ENCODE data around the gene TOGARAM2.

TOGARAM2 gene

DNA sequence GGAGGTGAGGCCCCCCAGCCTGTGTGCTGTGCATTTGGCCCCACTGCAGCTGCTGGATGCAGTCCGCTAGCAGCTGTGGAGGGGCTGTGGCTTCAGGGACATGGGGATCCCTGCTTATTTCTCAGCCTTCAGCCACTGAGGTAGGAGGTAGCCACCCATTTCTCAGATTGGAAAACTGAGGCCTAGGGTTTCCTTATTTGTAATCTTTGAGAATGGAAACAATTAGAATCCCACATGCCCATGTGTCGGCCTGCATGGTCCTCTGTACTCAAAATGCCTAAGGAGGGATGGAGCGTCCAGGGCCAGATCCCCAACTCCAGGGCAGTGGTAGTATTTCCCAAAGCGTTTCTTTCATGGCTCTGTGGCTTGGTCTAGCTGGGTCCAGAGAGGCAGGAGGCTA is 42.1 kb downstream of the TOGARAM2 start:
- no peak for DNase-seq

DNA sequence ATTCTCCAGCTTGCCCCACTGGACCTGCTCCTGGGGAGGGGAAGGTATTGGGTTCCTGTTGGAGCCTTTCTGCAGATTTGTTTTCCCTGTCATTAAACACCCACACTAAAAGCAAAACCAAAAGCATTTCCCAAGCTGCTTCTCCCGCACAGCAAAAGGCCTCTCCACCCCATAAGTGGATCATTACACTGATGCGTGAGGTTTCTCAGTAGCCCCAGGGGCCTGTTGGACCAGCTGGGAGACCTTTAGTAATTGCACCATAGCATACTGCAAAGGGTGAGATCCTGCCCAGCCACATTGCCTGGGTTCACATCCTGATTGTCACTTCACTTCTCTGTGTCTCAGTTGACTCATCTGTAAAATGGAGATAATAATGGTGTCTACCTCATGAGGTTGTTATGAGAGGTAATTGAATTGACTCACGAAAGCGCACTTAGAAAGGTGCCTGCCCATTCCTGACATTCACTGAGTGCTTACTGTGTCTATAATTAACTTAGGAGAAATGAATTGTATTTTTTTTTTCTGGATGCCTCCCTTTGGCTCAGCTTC is 43.9 kb downstream of the TOGARAM2 start:
- DNase-seq = no peak

DNA sequence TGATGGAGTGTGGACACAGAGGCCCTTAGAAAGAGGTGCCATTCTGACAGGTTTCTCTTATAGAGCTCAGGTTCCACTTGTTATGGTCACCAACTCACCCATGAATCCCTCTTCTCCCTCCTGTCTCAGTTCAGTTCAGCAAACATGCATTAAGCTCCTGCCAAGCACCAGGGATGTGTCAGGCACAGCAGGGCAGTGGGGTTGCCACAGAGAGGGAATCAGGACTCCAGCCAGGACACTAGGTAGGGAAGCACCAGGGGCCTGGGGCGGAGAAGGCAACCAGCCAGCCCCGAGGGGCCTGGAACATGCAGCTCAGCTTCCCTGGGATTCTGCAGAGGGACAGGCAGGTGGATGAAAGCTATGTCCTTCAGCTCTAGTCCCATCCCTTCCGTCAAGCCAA is 44.6 kb downstream of the TOGARAM2 start:
- no peak for DNase-seq

DNA sequence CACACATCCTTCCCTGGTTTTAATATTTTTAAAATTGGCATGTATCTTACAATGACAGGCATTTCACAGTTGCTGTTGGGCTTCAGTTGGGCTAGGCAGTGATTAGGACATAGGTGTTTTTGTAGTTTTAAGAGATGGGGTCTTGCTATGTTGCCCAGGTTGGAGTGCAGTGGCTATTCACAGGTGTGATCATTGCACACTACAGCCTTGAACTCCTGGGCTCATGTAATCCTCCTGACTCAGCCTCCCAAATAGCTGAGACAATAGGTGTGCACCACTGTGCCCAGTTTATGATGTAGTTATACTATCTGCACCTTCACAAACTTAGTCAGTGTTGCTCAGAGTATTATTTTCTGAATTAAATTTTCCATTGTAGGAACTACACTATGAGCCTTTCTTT is 49.9 kb downstream of the TOGARAM2 start:
- no peak for DNase-seq

DNA sequence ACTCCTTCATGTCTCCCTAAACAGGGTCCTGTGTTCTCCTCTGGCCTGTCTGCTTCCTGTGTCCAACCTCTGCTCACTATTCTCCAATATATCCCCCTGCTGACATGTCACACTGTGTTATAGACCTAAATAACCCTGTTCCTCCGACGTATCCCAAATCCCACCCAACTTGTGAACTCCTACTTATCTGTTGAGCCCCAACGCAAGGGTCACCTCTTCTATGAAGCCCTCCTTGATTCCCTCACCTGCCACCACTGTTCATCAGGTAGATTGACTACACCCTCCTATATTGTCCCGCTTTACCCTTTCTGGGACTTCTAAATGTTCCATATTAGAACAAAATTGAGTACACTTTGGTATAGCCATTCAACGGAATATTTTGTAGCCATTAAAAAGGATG is 51.1 kb downstream of the TOGARAM2 start:
- no peak for DNase-seq

DNA sequence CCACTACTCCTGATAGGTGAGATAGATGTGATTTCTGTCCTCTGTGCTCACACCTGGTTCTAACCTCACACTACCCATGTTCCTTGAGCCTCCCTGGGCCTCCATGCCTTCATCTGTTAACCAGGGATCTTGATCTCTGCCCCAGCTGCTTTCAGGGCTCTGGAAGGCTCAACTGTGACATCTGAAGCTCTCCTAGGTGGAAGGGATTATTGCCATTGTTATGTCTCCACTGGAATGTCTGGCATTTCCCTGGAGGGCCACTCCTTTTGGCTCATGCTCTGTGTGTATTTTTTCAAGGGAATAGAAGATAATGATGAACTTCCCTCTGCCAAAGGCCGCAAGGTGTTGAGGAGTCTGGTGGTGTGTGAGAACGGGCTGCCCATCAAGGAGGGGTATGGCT is 52.1 kb downstream of the TOGARAM2 start:
- DNase-seq = no peak

DNA sequence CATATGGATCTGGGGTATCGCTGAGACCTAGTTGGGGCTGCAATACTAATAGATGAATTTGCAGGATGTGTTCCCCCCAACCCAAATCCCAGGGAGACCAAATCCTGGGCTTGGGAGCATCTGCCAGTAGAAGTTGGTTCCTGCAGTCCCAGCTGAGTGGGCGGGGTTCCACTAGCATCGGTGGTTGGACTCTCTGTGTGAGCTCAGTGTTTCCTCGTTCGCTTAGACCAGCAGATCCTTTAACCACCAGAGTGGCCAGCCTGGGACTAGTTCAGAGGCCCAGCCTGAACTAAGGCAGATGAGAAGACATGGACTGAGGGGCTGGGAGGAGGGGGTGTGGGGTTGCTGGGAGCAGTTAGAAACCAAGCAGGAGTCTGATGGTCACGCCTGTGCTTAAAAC is 52.6 kb downstream of the TOGARAM2 start:
- no peak for DNase-seq

DNA sequence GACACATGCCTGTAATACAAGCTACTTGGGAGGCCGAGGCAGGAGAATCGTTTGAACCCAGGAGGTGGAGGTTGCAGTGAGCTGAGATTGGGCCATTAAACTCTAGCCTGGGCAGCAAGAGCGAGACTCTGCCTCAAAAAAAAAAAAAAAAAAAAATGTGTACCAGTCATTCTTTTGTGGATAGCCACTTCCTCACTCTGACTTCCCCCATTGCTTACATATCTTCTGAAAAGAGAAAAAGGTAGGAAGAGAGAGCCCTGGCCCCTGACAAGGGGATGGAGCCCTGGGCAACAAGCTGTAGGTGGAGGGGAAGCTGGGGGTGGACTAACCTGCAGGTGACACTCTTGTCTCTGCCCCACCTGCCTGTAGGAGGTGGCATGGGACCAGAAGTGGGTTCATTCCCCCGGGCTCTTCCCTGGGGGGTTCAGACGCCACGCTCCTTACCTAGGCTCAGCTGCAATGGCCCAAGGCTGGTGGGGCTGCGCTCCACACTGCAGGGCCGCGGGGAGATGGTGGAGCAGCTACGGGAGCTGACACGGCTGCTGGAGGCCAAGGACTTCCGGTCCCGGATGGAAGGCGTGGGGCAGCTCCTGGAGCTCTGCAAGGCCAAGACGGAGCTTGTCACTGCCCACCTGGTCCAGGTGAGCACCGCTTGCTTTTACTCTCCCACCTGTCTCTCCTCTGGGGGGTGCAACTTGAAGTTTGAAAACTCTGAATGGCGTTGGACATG is 54.1 kb downstream of the TOGARAM2 start:
- DNase-seq = no peak

DNA sequence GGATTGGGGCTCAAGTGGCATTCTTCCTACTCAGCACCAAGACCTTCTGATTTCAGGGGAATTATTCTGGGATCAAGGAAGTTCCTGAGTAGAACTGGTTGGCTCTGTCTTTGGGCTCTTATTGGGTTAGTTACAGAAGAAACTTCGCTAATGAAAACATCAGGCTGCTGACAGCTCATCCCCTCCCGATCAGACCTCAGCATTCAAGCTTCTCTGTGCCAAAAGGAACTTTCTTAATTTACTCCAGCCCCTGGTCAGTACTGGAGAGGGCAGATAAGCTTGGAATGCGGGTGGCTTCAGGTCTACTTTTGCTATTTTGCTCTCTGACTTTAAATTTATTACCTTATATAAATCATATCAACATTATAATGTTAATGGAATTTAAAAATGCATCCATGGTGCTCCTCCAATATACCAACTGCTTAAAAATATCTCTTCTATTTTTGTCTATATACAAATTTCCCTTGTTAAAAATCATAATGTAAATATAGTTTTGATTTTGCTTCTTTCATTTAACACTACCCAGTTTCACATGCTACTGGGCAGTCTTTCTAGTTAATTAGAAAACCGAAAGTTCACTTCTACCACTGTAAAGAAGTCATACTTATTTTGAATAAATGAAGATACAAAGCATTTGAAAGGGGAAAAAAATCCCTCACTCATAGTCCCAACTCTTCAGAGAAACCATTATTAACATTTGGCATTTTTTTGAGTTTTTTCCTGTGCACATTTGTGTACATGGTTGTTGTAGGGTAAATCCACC is 58.8 kb downstream of the TOGARAM2 start:
- no peak for DNase-seq

DNA sequence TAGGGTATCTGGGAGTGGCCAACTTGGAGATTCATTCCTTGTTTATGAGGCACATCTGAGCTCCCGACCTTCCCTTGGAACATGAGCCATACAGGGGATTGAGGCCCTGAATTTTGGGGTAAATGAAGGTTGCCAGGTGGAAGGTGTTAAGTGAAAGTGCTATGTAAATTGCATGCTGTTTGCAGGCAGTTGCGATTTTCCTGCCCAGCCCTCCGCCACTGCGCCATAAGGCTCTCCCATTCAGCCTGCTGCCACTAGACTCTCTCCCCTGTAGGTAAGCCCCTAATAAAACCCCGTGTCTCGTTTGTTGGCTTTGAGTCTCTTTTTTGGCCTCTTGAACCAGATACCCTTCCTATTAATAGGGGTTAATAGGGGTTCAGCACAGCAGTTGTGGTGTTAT is 59.5 kb downstream of the TOGARAM2 start:
- no peak for DNase-seq

DNA sequence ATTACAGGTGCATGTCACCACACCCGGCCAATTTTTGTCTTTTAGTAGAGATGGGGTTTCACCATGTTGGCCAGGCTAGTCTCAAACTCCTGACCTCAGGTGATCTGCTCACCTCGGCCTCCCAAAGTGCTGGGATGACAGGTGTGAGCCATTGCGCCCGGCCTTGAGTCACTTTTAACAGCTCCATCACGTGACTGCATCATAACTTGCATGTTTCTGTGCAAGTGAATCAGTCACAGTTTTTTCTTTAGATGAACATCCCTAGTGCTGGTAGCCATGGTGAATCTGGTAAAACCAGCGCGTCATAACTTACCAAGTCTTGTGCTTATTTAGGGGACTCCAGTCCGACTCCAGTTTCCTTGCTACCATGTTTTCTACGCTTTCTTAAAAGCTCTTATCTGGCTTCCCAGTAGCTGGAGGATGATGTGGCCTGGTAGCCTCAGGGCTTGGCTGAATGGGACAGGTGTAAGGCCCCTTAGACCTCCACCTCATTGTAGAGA is 60.1 kb downstream of the TOGARAM2 start:
- no peak for DNase-seq

DNA sequence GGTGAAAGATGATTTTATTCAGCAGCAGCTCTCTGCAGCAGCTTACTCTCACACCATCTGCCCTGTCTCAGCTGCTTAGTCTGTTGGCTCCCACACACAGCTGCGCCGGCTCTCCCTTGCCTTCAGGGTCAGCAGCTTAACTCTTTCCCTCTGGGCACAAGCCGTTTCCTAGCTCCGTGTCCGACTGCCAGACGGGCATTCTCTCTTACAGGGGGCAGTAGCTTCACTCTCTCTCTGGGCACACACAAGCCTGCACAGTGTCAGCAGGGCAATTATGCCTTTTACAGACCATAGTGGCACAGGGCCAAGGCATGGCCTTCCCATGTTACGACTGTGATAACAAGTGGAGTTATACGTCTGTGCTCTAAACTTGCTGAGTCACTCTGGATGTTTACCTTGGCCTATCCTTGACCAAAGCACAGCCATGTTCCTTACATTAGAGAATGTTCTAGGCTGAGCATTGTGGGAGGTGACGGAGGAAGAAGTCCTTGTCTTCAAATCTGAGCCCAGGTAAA is 61.5 kb downstream of the TOGARAM2 start:
- DNase-seq = no peak

DNA sequence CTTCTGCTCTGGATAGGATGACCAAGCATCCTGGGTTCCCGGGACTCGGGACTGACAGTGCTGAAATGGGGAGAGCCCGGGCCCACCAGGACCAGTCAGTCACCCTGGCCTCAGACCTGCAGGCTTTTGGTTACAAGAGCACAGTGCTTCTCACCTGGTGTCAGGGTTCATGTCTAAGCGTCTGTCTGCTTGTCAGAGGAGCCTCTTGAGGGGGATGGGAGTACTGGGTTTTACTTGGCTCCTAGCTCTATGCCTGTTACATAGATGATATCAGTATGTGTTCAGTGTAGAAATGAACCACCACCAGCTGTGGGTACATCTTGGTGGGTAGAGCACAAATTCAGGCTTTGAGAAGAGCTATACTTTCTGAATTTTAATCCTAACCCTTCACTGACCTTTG is 63.4 kb downstream of the TOGARAM2 start:
- no peak for DNase-seq

DNA sequence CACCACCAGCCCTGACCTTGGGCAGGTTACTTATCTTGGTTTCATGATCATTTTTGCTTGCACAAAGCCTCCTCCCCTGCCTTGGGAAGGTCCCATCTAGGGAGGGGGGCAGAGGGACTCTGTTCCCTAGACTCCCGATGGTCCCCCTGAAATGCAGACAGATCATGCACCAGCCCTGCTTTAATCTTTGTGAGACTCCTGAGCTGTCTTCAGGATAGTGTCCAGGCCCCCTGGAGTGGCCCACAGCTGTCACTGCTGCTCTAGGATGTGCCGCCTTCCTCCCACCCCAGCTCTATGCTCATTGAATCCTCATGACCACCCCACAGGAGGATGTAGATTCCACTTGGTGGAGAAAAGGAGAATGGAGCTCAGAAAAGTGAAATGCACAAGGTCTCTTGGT is 65.2 kb downstream of the TOGARAM2 start:
- DNase-seq = no peak

DNA sequence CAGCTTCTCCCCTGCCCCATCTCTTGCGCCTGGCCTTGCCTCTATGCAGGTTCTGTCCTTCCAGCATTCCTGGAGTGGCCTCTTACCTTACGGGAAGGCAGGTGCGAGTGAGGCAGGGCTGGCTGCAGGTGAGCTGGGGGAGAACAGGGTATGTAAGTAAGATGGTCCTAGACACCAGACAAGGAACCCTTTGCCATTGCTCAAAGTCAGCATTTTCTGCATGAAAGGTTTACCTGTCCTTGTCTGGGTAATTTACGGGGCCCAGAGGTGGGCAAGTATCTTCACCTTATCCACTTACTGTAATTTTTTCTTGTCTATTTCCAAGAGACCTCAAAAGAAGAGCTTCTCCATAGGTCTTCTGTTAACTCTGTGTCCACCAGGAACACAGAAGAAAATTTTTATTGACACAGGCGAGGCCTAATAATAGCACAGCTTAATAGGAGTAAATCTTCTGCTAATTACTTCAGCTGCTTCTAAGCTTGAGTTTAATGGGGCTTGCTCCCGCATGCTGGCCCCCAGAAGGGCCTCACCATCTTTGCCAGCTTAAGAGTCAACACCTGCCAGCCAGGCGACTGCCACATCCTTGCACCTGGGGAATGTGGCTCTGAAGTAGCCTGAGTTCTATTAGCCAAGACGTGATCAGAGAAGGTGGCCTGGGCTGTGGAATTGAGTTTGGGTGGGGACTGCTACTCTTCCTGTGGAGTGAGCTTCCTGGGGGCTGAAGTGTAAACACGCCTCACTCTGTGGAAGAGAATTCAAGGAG is 66.2 kb downstream of the TOGARAM2 start:
- DNase-seq = no peak

DNA sequence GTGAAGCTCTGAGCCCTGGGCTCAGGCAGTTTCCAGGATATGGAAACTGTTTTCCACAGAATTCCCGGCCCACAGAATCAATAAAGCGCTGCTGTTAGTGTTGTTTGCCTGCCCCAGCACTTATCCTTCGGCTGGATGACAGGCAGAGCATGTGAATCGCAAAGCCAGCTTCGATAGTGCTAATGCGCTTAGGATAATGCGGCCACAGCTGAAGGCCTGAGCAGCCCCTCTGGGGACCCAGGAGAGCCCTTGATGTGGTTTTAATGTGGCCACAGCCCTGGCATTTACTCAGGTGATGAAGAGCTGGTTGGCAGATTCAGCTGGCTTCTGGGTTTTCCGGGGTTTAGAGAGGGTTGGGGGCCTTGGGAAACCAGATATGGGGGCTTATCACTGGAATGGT is 69.5 kb downstream of the TOGARAM2 start:
- no peak for DNase-seq

DNA sequence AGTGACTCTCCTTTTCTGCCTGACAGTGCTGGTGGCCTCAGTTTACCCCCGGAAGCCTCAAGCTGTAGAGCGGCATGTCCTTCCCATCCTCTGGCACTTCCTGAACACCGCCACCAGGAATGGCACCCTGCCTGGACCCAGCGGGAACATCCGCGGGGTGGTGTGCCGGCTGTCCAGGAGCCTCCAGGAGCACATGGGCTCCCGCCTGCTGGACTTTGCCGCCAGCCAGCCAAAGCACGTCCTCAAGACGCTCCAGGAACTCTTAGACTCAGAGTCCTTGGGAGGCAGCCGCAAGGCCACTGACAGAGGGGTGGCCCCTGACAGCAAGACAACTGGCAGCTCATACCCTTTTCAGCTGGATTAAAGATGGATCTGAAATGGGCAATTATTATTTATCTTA is 70.6 kb downstream of the TOGARAM2 start:
- no peak for DNase-seq

DNA sequence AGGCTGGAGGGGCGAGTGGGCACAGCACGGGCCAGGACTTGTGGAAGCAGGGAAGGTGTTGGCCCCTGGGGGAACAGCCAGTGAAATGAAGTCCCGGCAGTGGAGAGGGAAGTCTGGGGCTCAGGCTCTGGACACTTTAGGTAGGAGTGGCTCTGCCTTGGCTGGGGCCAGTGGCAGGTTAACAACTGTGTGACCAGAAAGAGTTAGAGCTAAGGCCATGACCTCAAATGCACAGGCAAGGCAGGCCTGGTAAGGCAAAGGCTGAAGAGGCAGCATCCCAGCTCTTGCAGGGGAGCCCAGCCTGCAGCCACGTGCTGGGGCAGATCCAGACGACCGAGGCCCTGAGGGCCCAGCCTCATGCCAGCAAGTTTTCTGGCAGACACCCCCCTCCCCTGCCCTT is 71.7 kb downstream of the TOGARAM2 start:
- DNase-seq = no peak

DNA sequence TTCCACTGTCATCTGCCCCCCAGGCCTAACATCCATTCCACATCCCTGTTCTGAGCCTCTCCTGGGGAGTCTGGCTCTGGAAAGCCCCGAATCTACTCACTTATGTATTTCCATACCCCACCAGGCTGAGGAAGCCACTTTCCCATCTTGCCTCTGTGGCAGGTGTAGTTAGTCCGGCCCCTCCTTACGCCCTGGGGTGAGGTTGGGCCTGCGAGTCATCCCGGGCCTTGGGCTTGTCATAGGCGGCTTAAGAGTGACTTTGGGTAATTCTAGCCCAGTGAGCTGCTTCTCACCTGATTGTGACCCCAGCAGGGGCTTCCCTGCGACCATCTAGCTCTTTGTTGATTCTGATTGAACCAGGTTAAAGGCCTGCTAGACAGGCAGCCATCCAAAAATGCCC is 72.1 kb downstream of the TOGARAM2 start:
- DNase-seq = no peak

DNA sequence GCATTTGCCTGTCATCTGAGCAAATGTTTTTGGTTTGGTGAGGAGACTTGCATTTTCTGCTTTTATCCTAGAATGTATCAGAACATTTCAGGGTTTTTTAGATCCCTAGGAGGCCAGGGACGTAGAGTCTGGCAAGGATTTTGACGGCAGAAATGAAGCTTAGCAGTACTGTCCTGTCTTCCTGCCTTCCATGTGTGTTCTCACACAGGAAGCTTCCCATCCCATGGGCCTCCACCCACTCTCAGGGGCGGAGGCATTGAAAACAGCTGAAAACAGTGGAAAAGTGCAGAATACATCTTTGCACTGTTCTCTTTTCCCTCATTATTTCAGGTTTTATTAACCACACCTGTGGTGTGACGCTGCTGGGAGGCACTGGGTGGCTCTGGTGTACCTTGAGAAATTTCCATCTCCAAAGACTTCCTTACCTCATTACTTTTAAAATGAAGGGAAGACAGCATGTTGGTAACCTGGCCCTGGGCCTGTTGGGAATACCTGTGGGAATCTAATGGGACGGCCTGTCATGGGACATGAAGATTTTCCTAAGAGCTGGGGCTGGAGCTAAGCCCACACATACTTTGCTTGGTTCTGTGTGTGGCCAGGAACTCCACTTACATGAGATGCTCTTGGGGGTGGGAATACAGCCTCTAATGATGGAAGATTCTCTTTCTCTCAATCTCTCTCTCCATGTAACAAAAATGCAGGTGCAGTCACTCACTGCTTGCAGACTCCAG is 72.7 kb downstream of the TOGARAM2 start:
- DNase-seq = no peak

DNA sequence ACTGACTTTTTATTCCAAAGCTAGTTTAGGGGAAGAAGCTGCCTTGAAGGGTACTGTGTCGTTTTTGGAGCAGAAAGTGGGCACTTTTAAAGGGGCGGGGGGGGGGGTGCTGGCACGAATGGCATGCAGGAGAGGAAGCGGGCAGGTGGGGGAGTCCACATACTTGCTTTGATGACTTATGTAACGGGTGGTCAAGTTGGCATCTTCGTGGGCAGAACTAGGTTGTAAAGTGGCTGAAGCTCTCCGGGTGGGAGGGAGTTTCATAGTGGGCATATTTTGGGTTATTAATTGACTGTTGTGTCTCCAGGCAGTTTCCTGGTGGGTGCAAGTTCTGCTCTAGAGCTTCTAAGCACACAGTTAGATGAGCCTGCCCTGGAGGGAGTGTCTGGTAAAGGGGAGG is 73.3 kb downstream of the TOGARAM2 start:
- DNase-seq = no peak

DNA sequence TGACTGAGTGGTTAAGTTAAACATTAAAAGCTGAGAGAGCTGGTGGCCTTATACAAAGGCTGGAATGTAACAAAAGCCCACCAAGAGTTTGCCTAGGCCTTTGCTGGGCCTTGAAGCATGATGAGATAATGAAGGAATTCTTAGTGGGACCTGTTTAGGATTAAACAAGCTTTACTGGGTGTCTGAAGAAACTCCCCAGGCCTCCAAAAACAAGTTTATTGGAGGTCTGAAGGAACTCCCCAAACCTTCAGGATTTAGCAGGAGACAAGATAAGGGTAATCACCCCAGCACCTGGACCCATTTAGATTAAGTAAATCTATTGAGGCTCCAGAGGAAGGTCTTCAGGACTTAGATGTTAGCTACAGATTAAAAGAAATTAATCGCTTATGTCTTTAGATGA is 74.5 kb downstream of the TOGARAM2 start:
- DNase-seq = no peak
